B cell (primary cell): ENCODE measurements around the gene GRHPR. TPM values are rescaled to one million over a fixed set of nuclear protein-coding genes. Genes with fewer than 3 reads are reported as not detected.

Source experiments
- ATAC-seq: fragments of 200-7000 bp; cut with Tn5 transposase; one replicate; pipeline ENCODE4 v1.10.0; 2021; ENCODE audit warnings: low read depth, mild to moderate bottlenecking, moderate number of reproducible peaks, moderate library complexity
- CTCF ChIA-PET: fragments of 350-600 bp; sonication (Branson Sonifier 250); formaldehyde crosslinking; loops from one replicate; lab custom pipeline; 2021; ENCODE audit warnings: antibody characterized with exemption, inconsistent platforms; lab: Charles Lee
- POLR2A ChIA-PET: fragments of 350-600 bp; sonication (Branson Sonifier 250); formaldehyde crosslinking; loops from one replicate; lab custom pipeline; 2021; ENCODE audit warnings: antibody characterized with exemption; lab: Charles Lee
- DNase-seq: peaks from one replicate; pipeline ENCODE4 v3.0.0; 2013
- H2AFZ ChIP-seq: 2 replicates; pipeline ENCODE4 v1.6.1; 2012; ENCODE audit warnings: mild to moderate bottlenecking, low read depth, low read length; ENCODE audit not compliant: insufficient read depth, poor library complexity, severe bottlenecking
- H3K27ac ChIP-seq, 2 donors: 1 replicate in 1 of 2; 2 replicates in 1 of 2; pipeline ENCODE4 v1.5.1; 2012 to 2013; ENCODE audit warnings: low read length in 2 of 2, mild to moderate bottlenecking in 2 of 2, moderate library complexity in 1 of 2
- H3K27me3 ChIP-seq, 4 experiments: fragments of 200-600 bp in 1 of 4; sonication (generic) in 1 of 4; replicated peaks in 1 of 4; 1 replicate in 2 of 4; 2 replicates in 2 of 4; pipeline versions ENCODE4 v1.6.1 to v1.7.0; 2013 to 2016; ENCODE audit warnings: low read length in 3 of 4, mild to moderate bottlenecking in 2 of 4, mixed read lengths in 1 of 4, moderate library complexity in 1 of 4; ENCODE audit not compliant: insufficient read depth in 4 of 4, control insufficient read depth in 3 of 4; ENCODE audit errors: control extremely low read depth in 1 of 4
- H3K36me3 ChIP-seq, 2 experiments: replicated peaks in 1 of 2; 1 replicate in 1 of 2; 2 replicates in 1 of 2; pipeline versions ENCODE4 v1.6.1 to v1.7.1; 2013; ENCODE audit warnings: low read length in 1 of 2; ENCODE audit not compliant: insufficient read depth in 2 of 2, control insufficient read depth in 1 of 2; ENCODE audit errors: control extremely low read depth in 1 of 2, extremely low read depth in 1 of 2
- H3K4me1 ChIP-seq, 2 donors: fragments of 200-600 bp in 1 of 2; sonication (generic) in 1 of 2; 1 replicate in 1 of 2; 2 replicates in 1 of 2; pipeline versions ENCODE4 v1.5.1 to v1.6.1; 2013 to 2017; ENCODE audit warnings: low read length in 2 of 2; ENCODE audit not compliant: control insufficient read depth in 2 of 2, insufficient read depth in 2 of 2
- H3K4me2 ChIP-seq: replicated peaks from 2 replicates; pipeline ENCODE3; 2012; ENCODE audit warnings: mild to moderate bottlenecking, low read depth, low read length; ENCODE audit not compliant: poor library complexity, severe bottlenecking
- H3K4me3 ChIP-seq, 5 experiments: fragments of 200-600 bp in 1 of 5; sonication (generic) in 1 of 5; 1 replicate in 3 of 5; 2 replicates in 2 of 5; pipeline versions ENCODE4 v1.5.1 to v1.7.0; 2011 to 2016; ENCODE audit warnings: low read length in 4 of 5, mild to moderate bottlenecking in 4 of 5, low read depth in 2 of 5, control low read depth in 1 of 5, moderate library complexity in 1 of 5; ENCODE audit not compliant: insufficient read depth in 1 of 5; ENCODE audit errors: control extremely low read depth in 1 of 5, extremely low read depth in 1 of 5
- H3K79me2 ChIP-seq: fragments of 200-600 bp; sonication (generic); one replicate; pipeline ENCODE4 v1.6.0; 2016; ENCODE audit warnings: low read length; ENCODE audit not compliant: control insufficient read depth, insufficient read depth
- H3K9ac ChIP-seq: fragments of 200-600 bp; sonication (generic); 2 replicates; pipeline ENCODE4 v1.6.1; 2017; ENCODE audit warnings: mild to moderate bottlenecking, low read length, moderate library complexity
- H3K9me3 ChIP-seq, 3 donors: one replicate each; pipeline versions ENCODE4 v1.6.1 to v1.7.1; 2013; ENCODE audit warnings: low read length in 2 of 3; ENCODE audit not compliant: control insufficient read depth in 2 of 3, insufficient read depth in 1 of 3; ENCODE audit errors: control extremely low read depth in 1 of 3
- H4K20me1 ChIP-seq: 2 replicates; pipeline ENCODE4 v1.6.0; 2012; ENCODE audit warnings: mild to moderate bottlenecking, low read length; ENCODE audit not compliant: insufficient read depth, control insufficient read depth, poor library complexity, severe bottlenecking
- H3K27ac Mint-ChIP-seq: one replicate; pipeline ENCODE4 v1.8.0; 2021; ENCODE audit warnings: mixed read lengths
- H3K27me3 Mint-ChIP-seq: one replicate; pipeline ENCODE4 v1.8.0; 2021; ENCODE audit warnings: mixed read lengths
- H3K4me1 Mint-ChIP-seq: one replicate; pipeline ENCODE4 v1.8.0; 2021; ENCODE audit warnings: mixed read lengths
- H3K4me3 Mint-ChIP-seq: one replicate; pipeline ENCODE4 v1.8.0; 2021; ENCODE audit warnings: mixed read lengths
- H3K9me3 Mint-ChIP-seq: one replicate; pipeline ENCODE4 v1.8.0; 2022; ENCODE audit warnings: mixed read lengths; ENCODE audit not compliant: insufficient read depth
- EZH2 ChIP-seq: IDR thresholded peaks from 2 replicates; pipeline ENCODE4 v1.6.1; 2012; ENCODE audit warnings: borderline replicate concordance, low read depth, mild to moderate bottlenecking, moderate library complexity, low read length; ENCODE audit not compliant: insufficient read depth, poor library complexity, severe bottlenecking
- WGBS: methylation state at CpG from one replicate; pipeline ENCODE4 v1.1.5; 2013; ENCODE audit warnings: missing lambda C conversion rate; ENCODE audit not compliant: insufficient coverage; 5-methylcytosine and 5-hydroxymethylcytosine counted together
- intact Hi-C: fragments of 100-400 bp; cut with micrococcal nuclease; formaldehyde crosslinking; loops from one replicate; pipeline ENCODE4 v1.10.0; 2022
- polyA plus RNA-seq: library from polyadenylated mRNA; depleted of rRNA; stranded (reverse); fragments of >200 nt; gene quantifications from 2 replicates; pipeline ENCODE4 v1.2.3, GENCODE V29; 2012
- total RNA-seq, 2 donors: library from RNA; stranded (reverse); fragments of 120-200 nt in 1 of 2; gene quantifications; 1 replicate in 1 of 2; 2 replicates in 1 of 2; pipeline versions ENCODE4 v1.2.3 to v1.2.4, GENCODE V29; 2013 to 2022
- TF ChIP-seq, protein P1 (sequence below): fragments of 200-600 bp; IDR thresholded peaks from one replicate; pipeline ENCODE4 v1.8.0; 2022; ENCODE audit warnings: antibody characterized with exemption, mild to moderate bottlenecking

Gene GRHPR
- total and polyA plus RNA-seq, 2 donors (not counting 1 experiment from before 2014, with no cell fraction given) = 121 to 138 TPM

DNA sequence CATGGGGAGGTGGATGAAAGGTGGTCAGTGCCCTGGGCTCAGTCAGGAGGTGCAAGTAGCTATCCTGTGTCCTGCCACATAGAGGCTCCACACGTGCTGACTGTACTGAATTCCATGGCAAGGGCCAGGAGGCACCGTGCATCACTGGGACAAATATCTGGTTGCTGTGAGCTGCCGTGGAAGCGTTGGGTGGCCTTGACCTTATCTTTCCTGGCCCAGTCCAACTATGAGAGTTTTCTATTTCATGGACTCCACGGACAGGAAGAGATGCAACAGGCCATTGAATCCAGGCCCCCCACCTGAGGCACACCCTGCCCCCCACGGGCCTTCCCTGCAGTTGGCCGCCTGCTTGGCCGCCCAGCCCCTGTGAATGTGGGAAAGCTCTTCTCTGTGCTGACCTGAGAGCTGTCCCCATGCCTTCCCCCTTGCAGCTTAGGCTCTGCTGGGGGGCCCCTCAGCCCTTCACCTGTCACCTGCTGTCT is 1.7 kb downstream of the GRHPR start:
- Mint-ChIP-seq H3K9me3 (no peaks in the 10 kb centered on the region), H3K27ac (peak overlapping the region; percentile 16), H3K4me3 (peak overlapping the region; percentile 97), H3K27me3 (no peaks in the 10 kb centered on the region), H3K4me1 (peaks cover 28% of the 10 kb centered on the region)
- no peak for TF ChIP-seq EZH2
- 86% methylated on average over 8 of the region's 8 CpGs for whole genome bisulfite sequencing
- H3K27me3 ChIP-seq = no peaks in the 10 kb centered on the region
- peaks cover 12% of the 10 kb centered on the region for H4K20me1 ChIP-seq
- intact Hi-C loops = loop anchor here (5.0 kb wide), 1 partner anchor 168 kb away; the partner anchor contains the start of gene TOMM5
- H2AFZ ChIP-seq = no peak overlapping the region
- H3K9ac ChIP-seq = no peak overlapping the region
- ATAC-seq (no peak), DNase-seq (peak; percentile 10)
- H3K4me1 ChIP-seq = peaks cover 18 to 31% of the 10 kb centered on the region in 2 donors
- ChIA-PET CTCF (interaction anchor here (1.7 kb wide), 1 partner anchor 14 kb away, joined by 8 read pairs; no protein-coding TSS in a partner anchor), POLR2A (interaction anchor here (1.1 kb wide), 1 partner anchor 41 kb away, joined by 5 read pairs; the partner anchor contains the start of gene ZBTB5)
- no peak overlapping the region for H3K27ac ChIP-seq
- H3K4me3 ChIP-seq = no peak overlapping the region
- peaks cover 52% of the 10 kb centered on the region for H3K79me2 ChIP-seq
- peak overlapping the region; percentile 84 for H3K4me2 ChIP-seq
- H3K9me3 ChIP-seq = no peaks in the 10 kb centered on the region
- peaks cover 0 to 41% of the 10 kb centered on the region in 2 experiments for H3K36me3 ChIP-seq

DNA sequence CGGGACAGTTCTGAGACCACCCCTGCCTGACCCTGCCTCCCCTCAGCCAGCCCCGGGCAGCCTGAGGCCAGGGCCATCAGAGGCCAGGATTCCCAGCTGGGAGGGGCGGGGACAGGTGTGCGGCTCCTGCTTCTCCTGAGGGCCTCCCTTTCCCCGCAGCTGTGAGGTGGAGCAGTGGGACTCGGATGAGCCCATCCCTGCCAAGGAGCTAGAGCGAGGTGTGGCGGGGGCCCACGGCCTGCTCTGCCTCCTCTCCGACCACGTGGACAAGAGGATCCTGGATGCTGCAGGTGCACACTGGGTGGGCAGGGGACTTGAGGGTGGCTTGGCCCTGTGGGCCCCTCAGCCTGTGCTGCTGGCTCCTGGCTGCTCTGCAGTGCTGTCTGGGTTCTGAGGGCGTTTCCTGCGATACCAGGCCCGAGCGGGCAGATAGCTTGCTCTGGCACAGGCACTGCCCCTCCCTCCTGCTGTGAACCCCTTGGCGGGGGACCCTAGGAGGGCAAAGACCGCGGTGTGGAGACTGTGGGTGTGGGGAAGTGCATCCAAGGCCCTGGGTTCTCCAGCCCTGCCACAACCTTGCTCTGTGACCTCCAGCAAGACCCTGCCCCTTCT is 2.3 kb downstream of the GRHPR start:
- H3K4me2 ChIP-seq = no peak overlapping the region
- H3K4me3 Mint-ChIP-seq = no peak overlapping the region
- no peak overlapping the region for H3K27ac ChIP-seq

More for the DNA sequence above, 2.3 kb downstream of the GRHPR start:
- peaks cover 12% of the 10 kb centered on the region for H4K20me1 ChIP-seq
- H3K9me3 ChIP-seq = no peaks in the 10 kb centered on the region
- H3K4me1 ChIP-seq = peaks cover 18 to 31% of the 10 kb centered on the region in 2 donors
- no peak overlapping the region for H3K9ac ChIP-seq
- DNase-seq = peak; percentile 7
- intact Hi-C loops = loop anchor here (5.0 kb wide), 1 partner anchor 168 kb away; the partner anchor contains the start of gene TOMM5
- peaks cover 52% of the 10 kb centered on the region for H3K79me2 ChIP-seq
- no peak overlapping the region for H2AFZ ChIP-seq
- no peak overlapping the region for H3K4me3 ChIP-seq
- Mint-ChIP-seq H3K27me3 (no peaks in the 10 kb centered on the region), H3K9me3 (no peaks in the 10 kb centered on the region), H3K4me1 (peaks cover 28% of the 10 kb centered on the region), H3K27ac (no peak overlapping the region)
- peaks cover 0 to 42% of the 10 kb centered on the region in 2 experiments for H3K36me3 ChIP-seq
- no peak for ATAC-seq
- TF ChIP-seq EZH2 = no peak
- TF ChIP-seq, protein P1, sequence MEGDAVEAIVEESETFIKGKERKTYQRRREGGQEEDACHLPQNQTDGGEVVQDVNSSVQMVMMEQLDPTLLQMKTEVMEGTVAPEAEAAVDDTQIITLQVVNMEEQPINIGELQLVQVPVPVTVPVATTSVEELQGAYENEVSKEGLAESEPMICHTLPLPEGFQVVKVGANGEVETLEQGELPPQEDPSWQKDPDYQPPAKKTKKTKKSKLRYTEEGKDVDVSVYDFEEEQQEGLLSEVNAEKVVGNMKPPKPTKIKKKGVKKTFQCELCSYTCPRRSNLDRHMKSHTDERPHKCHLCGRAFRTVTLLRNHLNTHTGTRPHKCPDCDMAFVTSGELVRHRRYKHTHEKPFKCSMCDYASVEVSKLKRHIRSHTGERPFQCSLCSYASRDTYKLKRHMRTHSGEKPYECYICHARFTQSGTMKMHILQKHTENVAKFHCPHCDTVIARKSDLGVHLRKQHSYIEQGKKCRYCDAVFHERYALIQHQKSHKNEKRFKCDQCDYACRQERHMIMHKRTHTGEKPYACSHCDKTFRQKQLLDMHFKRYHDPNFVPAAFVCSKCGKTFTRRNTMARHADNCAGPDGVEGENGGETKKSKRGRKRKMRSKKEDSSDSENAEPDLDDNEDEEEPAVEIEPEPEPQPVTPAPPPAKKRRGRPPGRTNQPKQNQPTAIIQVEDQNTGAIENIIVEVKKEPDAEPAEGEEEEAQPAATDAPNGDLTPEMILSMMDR = no peak
- POLR2A ChIA-PET = interaction anchor here (0.6 kb wide), 1 partner anchor 9 kb away, joined by 6 read pairs; no protein-coding TSS in a partner anchor
- no peaks in the 10 kb centered on the region for H3K27me3 ChIP-seq
- CTCF ChIA-PET = interaction anchor here (1.7 kb wide), 1 partner anchor 14 kb away, joined by 8 read pairs; no protein-coding TSS in a partner anchor
- WGBS = 94% methylated on average over 16 of the region's 18 CpGs
